ENCODE measurements around the gene SUGCT.

- TF ChIP-seq ZNF232 (CRISPR knock-in tag; IDR thresholded peaks at IDR 0.05) (no peak), CBFB (CRISPR knock-in tag; IDR thresholded peaks at IDR 0.05; ENCODE audit: low read depth) (no peak), SMAD3 (CRISPR knock-in tag; IDR thresholded peaks at IDR 0.05; ENCODE audit: borderline replicate concordance) (no peak), CTCF (IDR thresholded peaks at IDR 0.05) (no peak), MXD4 (CRISPR knock-in tag; IDR thresholded peaks at IDR 0.05; ENCODE audit: borderline replicate concordance) (no peak), GABPB1 (CRISPR knock-in tag; IDR thresholded peaks at IDR 0.05) (no peak), FOXJ3 (CRISPR knock-in tag; IDR thresholded peaks at IDR 0.05; ENCODE audit: borderline replicate concordance) (no peak), NR1H2 (CRISPR knock-in tag; IDR thresholded peaks at IDR 0.05) (no peak), ATF2 (CRISPR knock-in tag; IDR thresholded peaks at IDR 0.05; ENCODE audit: borderline replicate concordance, low read depth) (no peak), PRDM15 (CRISPR knock-in tag; IDR thresholded peaks at IDR 0.05) (no peak), HMGXB4 (CRISPR knock-in tag; IDR thresholded peaks at IDR 0.05) (no peak), NR2C2 (CRISPR knock-in tag; IDR thresholded peaks at IDR 0.05) (no peak)
- TF ChIP-seq, protein P1, sequence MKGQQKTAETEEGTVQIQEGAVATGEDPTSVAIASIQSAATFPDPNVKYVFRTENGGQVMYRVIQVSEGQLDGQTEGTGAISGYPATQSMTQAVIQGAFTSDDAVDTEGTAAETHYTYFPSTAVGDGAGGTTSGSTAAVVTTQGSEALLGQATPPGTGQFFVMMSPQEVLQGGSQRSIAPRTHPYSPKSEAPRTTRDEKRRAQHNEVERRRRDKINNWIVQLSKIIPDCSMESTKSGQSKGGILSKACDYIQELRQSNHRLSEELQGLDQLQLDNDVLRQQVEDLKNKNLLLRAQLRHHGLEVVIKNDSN (CRISPR knock-in tag; IDR thresholded peaks at IDR 0.05) = no peak
Observed at GRCh38 chr7:40890088-40890692, 755.4 kb downstream of the SUGCT start.
